ENCODE results near the gene SF3B3.

The SF3B3 gene
- 232 reads per million, percentile 93 among the genes with 10 or more reads in this experiment for total RNA-seq

- peak; percentile 68 for DNase-seq
Observed at GRCh38 chr16:70523743-70524398, at the start of gene SF3B3. Gene SF3B3, plus strand, starts transcription at chr16:70523816. Its CDS starts 2,841 bp downstream, at chr16:70526657.

- DNase-seq: no peak
Observed at GRCh38 chr16:70474320-70475053, 49.1 kb upstream of the SF3B3 start.

GRCh38 chr16:70475054-70475871 is 48.4 kb upstream of the SF3B3 start:
- DNase-seq: no peak

GRCh38 chr16:70476272-70477020 is 47.2 kb upstream of the SF3B3 start:
- no peak for DNase-seq

- DNase-seq: no peak
Observed at GRCh38 chr16:70478169-70478568, 45.4 kb upstream of the SF3B3 start.

GRCh38 chr16:70478912-70479341 is 44.7 kb upstream of the SF3B3 start:
- no peak for DNase-seq

- DNase-seq: no peak
Observed at GRCh38 chr16:70480127-70481105, 43.2 kb upstream of the SF3B3 start.

GRCh38 chr16:70481929-70482536 is 41.6 kb upstream of the SF3B3 start:
- no peak for DNase-seq

GRCh38 chr16:70482624-70483023 is 41.0 kb upstream of the SF3B3 start:
- no peak for DNase-seq

- no peak for DNase-seq
Observed at GRCh38 chr16:70483426-70483825, 40.2 kb upstream of the SF3B3 start.

- no peak for DNase-seq
Observed at GRCh38 chr16:70484867-70485266, 38.7 kb upstream of the SF3B3 start.

GRCh38 chr16:70490261-70490660 is 33.4 kb upstream of the SF3B3 start:
- no peak for DNase-seq

- no peak for DNase-seq
Observed at GRCh38 chr16:70493802-70494201, 29.8 kb upstream of the SF3B3 start.

- no peak for DNase-seq
Observed at GRCh38 chr16:70494202-70494770, 29.3 kb upstream of the SF3B3 start.

- no peak for DNase-seq
Observed at GRCh38 chr16:70494777-70495176, 28.8 kb upstream of the SF3B3 start.

- DNase-seq: no peak
Observed at GRCh38 chr16:70495425-70496182, 28.0 kb upstream of the SF3B3 start.

GRCh38 chr16:70496513-70496912 is 27.1 kb upstream of the SF3B3 start:
- no peak for DNase-seq

- no peak for DNase-seq
Observed at GRCh38 chr16:70508752-70509151, 14.9 kb upstream of the SF3B3 start.

GRCh38 chr16:70510216-70510615 is 13.4 kb upstream of the SF3B3 start:
- DNase-seq: no peak

GRCh38 chr16:70511833-70512232 is 11.8 kb upstream of the SF3B3 start:
- no peak for DNase-seq
